IPS-15b (cell line): Measurements from ENCODE around the gene MYOF.

Source experiments
- H3K27me3 ChIP-seq: one replicate; pipeline ENCODE4 v1.6.1; 2013; ENCODE audit warnings: low read length; ENCODE audit not compliant: control insufficient read depth, insufficient read depth
- H3K36me3 ChIP-seq: one replicate; pipeline ENCODE4 v1.6.1; 2013; ENCODE audit warnings: low read length; ENCODE audit not compliant: control insufficient read depth, insufficient read depth
- H3K4me1 ChIP-seq: one replicate; pipeline ENCODE4 v1.6.1; 2013; ENCODE audit warnings: mild to moderate bottlenecking, low read length; ENCODE audit not compliant: control insufficient read depth, insufficient read depth
- H3K4me3 ChIP-seq: one replicate; pipeline ENCODE4 v1.5.1; 2013; ENCODE audit warnings: low read depth, low read length
- H3K9ac ChIP-seq: one replicate; pipeline ENCODE4 v1.6.1; 2013; ENCODE audit warnings: low read depth, mild to moderate bottlenecking, low read length
- H3K9me3 ChIP-seq: one replicate; pipeline ENCODE4 v1.6.1; 2013; ENCODE audit warnings: mild to moderate bottlenecking, low read length; ENCODE audit not compliant: control insufficient read depth, insufficient read depth

MYOF gene

GRCh38 chr10:93417266-93417665, 64.9 kb downstream of the MYOF start:
- Histone ChIP-seq H3K4me1 (peaks cover 12% of the 10 kb centered on the region), H3K4me3 (no peak overlapping the region), H3K9ac (no peak overlapping the region), H3K9me3 (no peaks in the 10 kb centered on the region), H3K36me3 (no peaks in the 10 kb centered on the region), H3K27me3 (no peaks in the 10 kb centered on the region)

GRCh38 chr10:93416824-93417223, 65.3 kb downstream of the MYOF start:
- Histone ChIP-seq H3K4me1 (peaks cover 8% of the 10 kb centered on the region), H3K9ac (no peak overlapping the region), H3K9me3 (no peaks in the 10 kb centered on the region), H3K36me3 (no peaks in the 10 kb centered on the region), H3K27me3 (no peaks in the 10 kb centered on the region), H3K4me3 (no peak overlapping the region)

GRCh38 chr10:93415693-93416092, 66.4 kb downstream of the MYOF start:
- Histone ChIP-seq H3K36me3 (no peaks in the 10 kb centered on the region), H3K4me3 (no peak overlapping the region), H3K4me1 (no peaks in the 10 kb centered on the region), H3K9ac (no peak overlapping the region), H3K9me3 (no peaks in the 10 kb centered on the region), H3K27me3 (no peaks in the 10 kb centered on the region)

DNA sequence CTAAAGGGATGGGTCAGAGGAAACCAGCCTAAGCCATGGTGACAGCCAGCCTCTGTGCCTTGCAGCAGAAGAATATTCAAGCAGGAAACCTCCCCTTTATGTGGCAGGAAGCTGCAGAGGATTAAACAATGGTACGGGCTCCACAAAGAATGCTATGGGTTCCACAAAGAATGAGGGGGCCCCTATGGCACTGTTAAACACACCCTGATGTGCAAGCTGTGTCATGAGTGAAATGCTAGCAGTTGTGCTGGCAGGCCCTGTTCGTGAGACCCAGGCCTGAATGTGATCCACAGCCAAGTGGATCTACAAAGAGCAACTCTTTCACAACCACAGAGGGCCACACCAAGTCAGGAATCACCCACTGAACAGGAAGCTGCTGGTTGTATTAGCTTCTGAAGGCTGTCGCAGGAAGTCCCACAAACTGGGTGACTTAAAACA, 68.9 kb downstream of the MYOF start:
- H3K4me3 ChIP-seq: no peak overlapping the region
- H3K9ac ChIP-seq: no peak overlapping the region
- no peaks in the 10 kb centered on the region for H3K9me3 ChIP-seq
- H3K36me3 ChIP-seq: no peaks in the 10 kb centered on the region
- no peaks in the 10 kb centered on the region for H3K4me1 ChIP-seq
- H3K27me3 ChIP-seq: no peaks in the 10 kb centered on the region

DNA sequence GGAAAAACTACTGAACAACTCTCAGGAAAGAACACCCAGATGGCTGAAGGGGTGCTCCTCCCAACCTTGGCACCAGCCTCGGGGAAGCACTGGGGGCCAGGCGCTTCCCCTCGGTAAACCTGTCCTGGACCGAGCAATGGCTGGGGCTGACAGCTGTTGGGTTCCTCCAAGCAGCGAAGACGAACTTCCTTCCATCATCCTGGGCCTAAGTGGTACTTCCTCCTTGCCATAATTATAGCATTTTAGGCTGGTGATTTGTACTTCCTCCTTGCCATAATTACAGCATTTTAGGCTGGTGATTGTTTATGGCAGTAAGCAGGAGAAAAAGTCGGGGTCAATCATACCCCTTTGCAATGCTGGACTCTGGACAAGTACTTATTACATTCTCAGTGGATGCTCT, 69.3 kb downstream of the MYOF start:
- Histone ChIP-seq H3K4me3 (no peak overlapping the region), H3K4me1 (no peaks in the 10 kb centered on the region), H3K9ac (no peak overlapping the region), H3K27me3 (no peaks in the 10 kb centered on the region), H3K9me3 (no peaks in the 10 kb centered on the region), H3K36me3 (no peaks in the 10 kb centered on the region)

GRCh38 chr10:93410697-93411348, 71.3 kb downstream of the MYOF start:
- Histone ChIP-seq H3K27me3 (no peaks in the 10 kb centered on the region), H3K9ac (no peak overlapping the region), H3K4me3 (no peak overlapping the region), H3K36me3 (no peaks in the 10 kb centered on the region), H3K4me1 (no peaks in the 10 kb centered on the region), H3K9me3 (no peaks in the 10 kb centered on the region)

DNA sequence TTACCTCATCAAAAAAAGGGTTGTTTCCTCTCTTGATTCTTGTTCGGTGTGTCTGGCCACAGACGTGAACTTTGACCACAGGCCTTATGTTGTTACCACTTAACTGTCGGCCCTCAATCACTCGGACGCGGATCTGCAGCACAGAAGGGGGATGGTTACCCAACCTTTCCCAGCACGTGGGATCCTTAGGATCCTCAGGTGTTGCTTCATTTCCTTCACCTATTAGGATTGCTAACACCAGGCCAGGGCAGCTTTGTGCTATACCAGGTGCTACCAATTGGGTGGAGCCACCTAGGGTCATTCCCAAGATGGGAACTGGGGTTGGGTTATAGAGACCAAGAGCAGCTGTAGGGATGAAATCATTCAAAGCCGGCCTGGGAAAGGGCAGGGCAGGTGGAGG, 73.4 kb downstream of the MYOF start:
- H3K27me3 ChIP-seq: no peaks in the 10 kb centered on the region
- H3K4me1 ChIP-seq: no peaks in the 10 kb centered on the region
- no peak overlapping the region for H3K9ac ChIP-seq
- H3K9me3 ChIP-seq: no peaks in the 10 kb centered on the region
- H3K4me3 ChIP-seq: no peak overlapping the region
- no peaks in the 10 kb centered on the region for H3K36me3 ChIP-seq

DNA sequence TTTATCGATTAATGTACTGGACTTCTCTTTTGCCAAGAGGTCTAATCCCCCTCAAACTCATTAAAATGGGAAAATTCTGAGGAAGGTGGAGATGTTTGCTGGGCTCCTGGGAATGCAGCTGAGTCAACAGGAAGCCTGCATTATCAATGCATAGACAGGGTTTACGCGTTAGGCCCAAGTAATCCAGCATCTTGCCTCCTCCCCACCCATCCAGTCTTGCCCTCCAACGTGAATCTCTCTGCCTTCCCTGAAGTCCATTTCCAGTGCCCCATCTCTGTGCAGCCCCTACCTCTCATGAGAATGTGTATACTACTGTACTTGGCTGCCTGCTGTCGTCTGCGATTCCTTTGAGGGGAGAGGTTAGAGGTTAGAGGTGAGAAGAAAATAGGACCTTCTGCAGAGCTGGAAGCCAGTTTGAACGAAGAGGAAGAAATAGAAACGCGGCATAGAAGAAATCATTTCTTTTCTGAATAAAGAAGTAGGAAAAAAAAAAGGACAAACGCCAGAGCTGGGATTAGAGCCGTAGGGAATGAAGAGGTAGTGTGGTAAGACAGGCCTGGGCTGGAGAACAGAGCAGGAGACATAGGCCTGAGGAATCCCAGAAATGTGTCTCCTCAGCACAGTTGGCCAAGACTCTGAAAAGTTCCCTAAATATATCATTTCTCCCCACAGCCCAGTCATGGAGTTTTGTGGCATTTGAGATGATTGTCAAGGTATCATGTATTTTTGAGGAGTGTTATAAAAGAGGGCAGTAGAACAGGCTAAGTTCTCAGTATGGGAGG, 75.6 kb downstream of the MYOF start:
- no peaks in the 10 kb centered on the region for H3K36me3 ChIP-seq
- no peak overlapping the region for H3K4me3 ChIP-seq
- H3K9me3 ChIP-seq: no peaks in the 10 kb centered on the region
- no peaks in the 10 kb centered on the region for H3K27me3 ChIP-seq
- H3K4me1 ChIP-seq: no peaks in the 10 kb centered on the region
- H3K9ac ChIP-seq: no peak overlapping the region

DNA sequence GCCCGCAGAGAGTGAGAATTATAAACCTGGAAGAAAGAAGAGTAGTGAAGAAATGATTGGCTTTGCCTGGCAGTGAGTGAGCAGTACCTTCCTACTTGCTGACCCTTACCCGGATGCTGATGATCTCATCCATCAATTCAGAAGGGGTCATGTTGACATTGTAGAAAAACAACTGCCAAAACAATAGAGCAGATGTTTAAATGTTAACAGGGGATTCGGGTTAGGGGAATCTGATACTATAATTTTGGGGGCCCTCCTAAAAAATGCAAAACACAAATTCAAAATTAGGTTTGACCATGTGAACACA, 78.1 kb downstream of the MYOF start:
- Histone ChIP-seq H3K9ac (no peak overlapping the region), H3K4me3 (no peak overlapping the region), H3K9me3 (no peaks in the 10 kb centered on the region), H3K36me3 (no peaks in the 10 kb centered on the region), H3K27me3 (no peaks in the 10 kb centered on the region), H3K4me1 (no peaks in the 10 kb centered on the region)

DNA sequence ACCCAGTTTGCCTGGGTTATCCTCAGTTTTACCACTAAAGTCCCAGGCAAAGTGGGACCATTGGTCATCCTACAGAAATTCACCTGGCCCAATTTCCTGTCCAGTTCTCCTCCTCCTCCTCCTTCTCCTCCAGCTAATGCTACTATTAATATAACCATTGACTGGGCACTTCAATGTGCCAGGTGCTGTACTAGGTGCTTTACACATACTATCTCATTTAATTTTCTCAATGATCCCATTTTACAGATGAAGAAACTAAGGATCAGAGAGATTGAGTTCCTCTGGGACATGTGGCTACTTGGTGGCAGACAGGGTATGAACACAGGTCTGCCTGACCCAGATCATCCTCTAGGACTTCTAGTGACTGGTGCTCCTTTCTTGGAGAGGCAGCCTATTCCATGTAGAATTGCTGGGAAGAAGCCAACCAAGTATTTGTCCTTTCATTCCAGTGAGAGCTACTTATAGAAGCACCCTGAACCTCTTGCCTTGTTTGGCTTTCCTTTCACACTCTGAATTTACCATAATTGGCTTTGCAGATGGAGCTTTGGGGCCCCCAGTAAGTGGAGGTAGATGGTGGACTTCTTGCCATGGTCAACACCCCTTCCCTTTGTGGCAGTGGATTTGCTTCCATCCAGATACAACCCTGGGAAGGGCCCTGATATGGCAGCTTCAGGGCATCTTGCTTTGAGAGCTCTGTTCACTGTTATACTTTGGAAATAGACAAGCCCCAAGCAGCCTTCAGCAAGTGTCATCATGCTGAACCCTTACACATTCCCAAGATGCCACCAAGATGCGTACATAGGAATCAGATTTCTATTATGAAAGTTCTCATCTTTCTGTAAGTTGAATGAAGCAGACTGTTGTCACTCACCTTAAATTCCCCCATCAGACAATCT, 78.7 kb downstream of the MYOF start:
- Histone ChIP-seq H3K9me3 (no peaks in the 10 kb centered on the region), H3K36me3 (no peaks in the 10 kb centered on the region), H3K4me3 (no peak overlapping the region), H3K27me3 (no peaks in the 10 kb centered on the region), H3K4me1 (no peaks in the 10 kb centered on the region), H3K9ac (no peak overlapping the region)

DNA sequence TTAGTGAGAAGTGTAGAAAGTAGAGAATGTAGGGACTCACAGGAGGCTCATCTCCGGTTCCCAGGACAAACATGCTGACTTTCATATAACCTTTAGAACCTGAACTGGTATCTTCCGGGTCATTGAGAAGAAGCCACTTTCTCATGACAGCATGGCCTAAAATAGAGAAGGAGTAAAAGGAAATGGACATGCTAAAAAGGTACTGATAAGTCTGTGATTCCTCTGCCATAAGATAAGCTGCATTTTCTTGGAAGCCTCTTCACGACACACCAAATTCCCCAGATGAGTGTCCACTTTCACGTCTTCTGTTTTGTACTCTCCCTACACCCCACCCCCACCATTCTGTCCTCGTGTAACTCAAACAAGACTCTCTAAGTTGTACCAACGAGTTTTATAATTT, 79.9 kb downstream of the MYOF start:
- H3K4me3 ChIP-seq: no peak overlapping the region
- H3K9me3 ChIP-seq: no peaks in the 10 kb centered on the region
- H3K27me3 ChIP-seq: no peaks in the 10 kb centered on the region
- H3K9ac ChIP-seq: no peak overlapping the region
- H3K36me3 ChIP-seq: no peaks in the 10 kb centered on the region
- H3K4me1 ChIP-seq: no peaks in the 10 kb centered on the region
